ENCODE data around the gene BRINP1. TPM values are rescaled to one million over a fixed set of nuclear protein-coding genes. Genes with fewer than 3 reads are reported as not detected.

The BRINP1 gene
- total RNA-seq, 1 experiment from 2014 or later = not detected

- POLR2A ChIA-PET (ENCODE audit: unreplicated experiment) = no interaction called here
- intact Hi-C loops (cut with micrococcal nuclease; ENCODE audit: unreplicated experiment) = loop anchor here (2.0 to 10.0 kb wide), 3 partner anchors 841 to 1723 kb away; no protein-coding TSS in a partner anchor
- Histone ChIP-seq H3K4me2 (no peak overlapping the region), H3K9me3 (ENCODE audit: insufficient read depth, low read depth) (no peaks in the 10 kb centered on the region), H3K4me3 (no peak overlapping the region), H3K4me1 (replicated peaks; ENCODE audit: insufficient read depth) (no peaks in the 10 kb centered on the region), H3K79me2 (ENCODE audit: low read depth) (no peaks in the 10 kb centered on the region), H3K27ac (no peak overlapping the region), H3K27me3 (ENCODE audit: insufficient read depth, low read depth) (no peaks in the 10 kb centered on the region), H2AFZ (no peak overlapping the region), H3K36me3 (ENCODE audit: low read depth) (no peaks in the 10 kb centered on the region), H3F3A (ENCODE audit: insufficient read depth, low read depth) (no peaks in the 10 kb centered on the region), H4K20me1 (ENCODE audit: insufficient read depth) (no peaks in the 10 kb centered on the region; the same call in 1 of the 2 replicates), H3K9me2 (ENCODE audit: insufficient read depth) (no peaks in the 10 kb centered on the region)
- DNase-seq = peak in 1 of 2 experiments; percentile 6
- TF ChIP-seq EZH2 (IDR thresholded peaks at IDR 0.05; ENCODE audit: low read depth) (no peak), CTCF (conservative IDR thresholded peaks at IDR 0.05) (peak; percentile 57)
- CTCF ChIA-PET = interaction anchor here (1.0 kb wide), 1 partner anchor 948 kb away, joined by 3 read pairs; no protein-coding TSS in a partner anchor
- BruUV-seq (replicated peaks) = no TSS peak
Measured at GRCh38 chr9:119365291-119366027, 3.8 kb downstream of the BRINP1 start.

GRCh38 chr9:119360237-119360636 is 9.0 kb downstream of the BRINP1 start:
- Histone ChIP-seq H3K79me2 (ENCODE audit: low read depth) (no peaks in the 10 kb centered on the region), H3F3A (ENCODE audit: insufficient read depth, low read depth) (no peaks in the 10 kb centered on the region), H3K27ac (no peak overlapping the region), H3K4me1 (replicated peaks; ENCODE audit: insufficient read depth) (no peaks in the 10 kb centered on the region), H3K4me3 (no peak overlapping the region), H3K9me2 (ENCODE audit: insufficient read depth) (no peaks in the 10 kb centered on the region), H3K36me3 (ENCODE audit: low read depth) (no peaks in the 10 kb centered on the region), H4K20me1 (ENCODE audit: insufficient read depth) (no peaks in the 10 kb centered on the region; the same call in 1 of the 2 replicates), H3K4me2 (no peak overlapping the region), H2AFZ (no peak overlapping the region), H3K27me3 (ENCODE audit: insufficient read depth, low read depth) (peaks cover 3% of the 10 kb centered on the region; the same call in 1 of the 2 replicates), H3K9me3 (ENCODE audit: insufficient read depth, low read depth) (no peaks in the 10 kb centered on the region)
- BruUV-seq (replicated peaks) = no TSS peak
- intact Hi-C loops (cut with micrococcal nuclease; ENCODE audit: unreplicated experiment) = loop anchor here (10.0 kb wide), 1 partner anchor 835 kb away; no protein-coding TSS in a partner anchor
- POLR2A ChIA-PET (ENCODE audit: unreplicated experiment) = no interaction called here
- no peak for DNase-seq
- no peak for TF ChIP-seq EZH2 (IDR thresholded peaks at IDR 0.05; ENCODE audit: low read depth)
- no peak for TF ChIP-seq CTCF (conservative IDR thresholded peaks at IDR 0.05)
- CTCF ChIA-PET = no interaction called here

- TF ChIP-seq CTCF (conservative IDR thresholded peaks at IDR 0.05) (no peak), EZH2 (IDR thresholded peaks at IDR 0.05; ENCODE audit: low read depth) (no peak)
Measured at GRCh38 chr9:119357336-119358096, 11.7 kb downstream of the BRINP1 start.

More at GRCh38 chr9:119357336-119358096, 11.7 kb downstream of the BRINP1 start:
- Histone ChIP-seq H3F3A (ENCODE audit: insufficient read depth, low read depth) (no peaks in the 10 kb centered on the region), H3K4me1 (replicated peaks; ENCODE audit: insufficient read depth) (no peaks in the 10 kb centered on the region), H3K79me2 (ENCODE audit: low read depth) (no peaks in the 10 kb centered on the region), H3K9me2 (ENCODE audit: insufficient read depth) (no peaks in the 10 kb centered on the region), H3K27ac (no peak overlapping the region), H3K4me2 (no peak overlapping the region), H3K9me3 (ENCODE audit: insufficient read depth, low read depth) (no peaks in the 10 kb centered on the region), H3K27me3 (ENCODE audit: insufficient read depth, low read depth) (peaks cover 3% of the 10 kb centered on the region; the same call in 1 of the 2 replicates), H3K4me3 (no peak overlapping the region), H2AFZ (no peak overlapping the region), H3K36me3 (ENCODE audit: low read depth) (no peaks in the 10 kb centered on the region), H4K20me1 (ENCODE audit: insufficient read depth) (no peaks in the 10 kb centered on the region)
- DNase-seq = no peak
- no TSS peak for BruUV-seq (replicated peaks)
- ChIA-PET CTCF (no interaction called here), POLR2A (ENCODE audit: unreplicated experiment) (no interaction called here)
- intact Hi-C loops (cut with micrococcal nuclease; ENCODE audit: unreplicated experiment) = loop anchor here (10.0 kb wide), 1 partner anchor 763 kb away; no protein-coding TSS in a partner anchor
